ENCODE data around the gene S100A3.
"Not testable (repeated sequence)": the region's sequence is repeated elsewhere in the genome, so short reads cannot be mapped to it uniquely, and the experiment has no call there.

S100A3 gene

GRCh38 chr1:153534925-153535241 is 14.2 kb downstream of the S100A3 start:
- no peak for DNase-seq (ENCODE audit: low read depth, low spot score)

GRCh38 chr1:153534226-153534924 is 14.7 kb downstream of the S100A3 start:
- DNase-seq (ENCODE audit: low read depth, low spot score): no peak

DNA sequence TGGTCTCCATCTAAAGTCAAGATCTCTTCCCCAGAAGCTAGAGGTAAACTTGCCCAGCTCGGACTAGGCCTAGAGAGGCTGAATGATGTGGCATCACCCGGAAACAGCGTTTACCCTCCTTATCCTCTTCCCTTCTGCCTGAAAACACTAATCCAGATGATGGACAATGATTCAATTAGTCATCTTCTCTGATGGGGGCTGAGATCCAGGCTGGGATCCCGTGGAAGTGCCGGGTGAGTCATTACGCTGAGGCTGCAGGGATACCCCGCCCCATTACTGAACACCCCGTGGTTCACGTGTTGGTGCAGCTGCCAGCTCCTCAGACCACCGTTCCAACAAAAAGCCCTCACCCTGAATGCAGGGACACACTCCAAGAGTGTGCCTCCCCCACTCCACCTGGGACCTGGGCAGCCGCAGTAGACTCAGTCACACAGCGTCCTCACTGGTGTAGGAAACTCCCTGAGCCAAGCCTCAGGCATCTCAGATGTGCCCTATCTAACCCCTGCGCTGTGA is 15.3 kb downstream of the S100A3 start:
- no peak for DNase-seq (ENCODE audit: low read depth, low spot score)

GRCh38 chr1:153532769-153533599 is 16.1 kb downstream of the S100A3 start:
- peak; percentile 74 for DNase-seq (ENCODE audit: low read depth, low spot score)

GRCh38 chr1:153532181-153532580 is 16.9 kb downstream of the S100A3 start:
- DNase-seq (ENCODE audit: low read depth, low spot score): no peak

- no peak for DNase-seq (ENCODE audit: low read depth, low spot score)
Measured at GRCh38 chr1:153531638-153532037, 17.4 kb downstream of the S100A3 start.

DNA sequence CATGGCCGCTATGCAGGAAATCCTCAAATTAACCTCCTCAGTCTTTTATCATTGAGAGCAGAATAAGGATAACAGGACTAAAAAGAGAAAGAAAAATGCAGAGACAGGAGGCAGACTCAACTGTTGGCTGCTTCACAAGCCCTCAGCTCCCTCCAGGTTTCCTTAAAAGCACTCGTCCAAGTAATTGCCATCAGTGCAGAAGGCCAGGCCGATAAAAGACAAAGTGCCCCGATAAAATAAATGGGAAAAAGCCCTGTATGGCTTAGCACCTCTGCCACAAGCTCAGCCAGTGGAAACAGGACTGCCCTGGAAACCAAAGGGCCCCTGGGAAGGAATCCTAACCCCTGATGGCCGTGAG is 21.4 kb downstream of the S100A3 start:
- DNase-seq (ENCODE audit: low read depth, low spot score): no peak

GRCh38 chr1:153527023-153527682 is 21.9 kb downstream of the S100A3 start:
- no peak for DNase-seq (ENCODE audit: low read depth, low spot score)

- DNase-seq (ENCODE audit: low read depth, low spot score): no peak
Measured at GRCh38 chr1:153526132-153526543, 22.9 kb downstream of the S100A3 start.

GRCh38 chr1:153525088-153525728 is 23.9 kb downstream of the S100A3 start:
- DNase-seq (ENCODE audit: low read depth, low spot score): no peak

- not testable (repeated sequence) for DNase-seq (ENCODE audit: low read depth, low spot score)
Measured at GRCh38 chr1:153522353-153523048, 26.6 kb downstream of the S100A3 start.

- not testable (repeated sequence) for DNase-seq (ENCODE audit: low read depth, low spot score)
Measured at GRCh38 chr1:153521808-153522207, 27.2 kb downstream of the S100A3 start.

DNA sequence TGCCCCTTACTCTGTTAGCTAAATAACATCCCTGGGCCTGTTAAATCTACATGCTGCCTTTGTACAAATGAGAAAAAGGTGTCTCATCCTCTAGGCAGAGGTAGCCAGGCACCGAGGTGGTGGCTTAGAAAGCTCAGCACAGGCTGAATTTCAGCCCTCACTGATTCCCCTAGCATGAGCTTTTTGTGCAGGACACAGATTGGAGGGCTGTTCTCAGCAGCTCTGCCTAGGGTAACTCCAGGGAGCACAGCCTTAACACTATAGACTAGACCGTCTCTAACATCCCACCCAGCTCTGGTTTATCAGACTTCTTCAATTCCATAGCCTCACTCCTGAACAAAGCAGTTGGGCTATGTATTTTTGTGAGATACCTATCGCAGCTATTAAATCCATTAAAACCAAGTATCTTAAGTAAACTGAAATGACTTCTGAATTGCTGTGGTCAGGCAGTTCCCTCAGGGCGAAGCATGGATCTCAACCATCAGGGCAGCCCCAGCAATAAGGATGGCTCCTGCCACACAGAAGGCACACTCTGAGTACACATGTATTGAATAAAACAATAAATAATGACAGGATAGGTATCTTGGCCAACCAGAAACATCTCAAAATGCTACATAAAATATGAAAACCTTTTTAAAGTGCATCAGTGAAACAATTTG is 28.1 kb downstream of the S100A3 start:
- no peak for DNase-seq (ENCODE audit: low read depth, low spot score)

GRCh38 chr1:153520137-153520691 is 28.8 kb downstream of the S100A3 start:
- DNase-seq (ENCODE audit: low read depth, low spot score): not testable (repeated sequence)

DNA sequence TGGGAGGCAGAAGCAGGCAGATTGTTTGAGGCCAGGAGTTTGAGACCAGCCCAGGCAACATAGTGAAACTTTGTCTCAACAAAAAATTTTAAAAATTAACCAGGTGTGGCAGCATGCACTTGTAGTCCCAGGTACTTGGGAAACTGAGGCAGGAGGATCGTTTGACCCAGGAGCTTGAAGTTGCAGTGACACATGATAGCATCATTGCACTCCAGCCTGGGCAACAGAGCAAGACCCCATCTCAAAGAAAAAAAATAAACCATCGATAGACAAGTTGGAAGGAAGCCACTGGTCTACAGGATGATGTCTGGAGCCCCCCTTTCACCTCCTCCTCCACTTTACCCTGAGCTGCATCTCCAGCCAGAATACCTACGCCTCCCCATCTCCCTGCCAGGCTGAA is 29.8 kb downstream of the S100A3 start:
- DNase-seq (ENCODE audit: low read depth, low spot score): no peak

DNA sequence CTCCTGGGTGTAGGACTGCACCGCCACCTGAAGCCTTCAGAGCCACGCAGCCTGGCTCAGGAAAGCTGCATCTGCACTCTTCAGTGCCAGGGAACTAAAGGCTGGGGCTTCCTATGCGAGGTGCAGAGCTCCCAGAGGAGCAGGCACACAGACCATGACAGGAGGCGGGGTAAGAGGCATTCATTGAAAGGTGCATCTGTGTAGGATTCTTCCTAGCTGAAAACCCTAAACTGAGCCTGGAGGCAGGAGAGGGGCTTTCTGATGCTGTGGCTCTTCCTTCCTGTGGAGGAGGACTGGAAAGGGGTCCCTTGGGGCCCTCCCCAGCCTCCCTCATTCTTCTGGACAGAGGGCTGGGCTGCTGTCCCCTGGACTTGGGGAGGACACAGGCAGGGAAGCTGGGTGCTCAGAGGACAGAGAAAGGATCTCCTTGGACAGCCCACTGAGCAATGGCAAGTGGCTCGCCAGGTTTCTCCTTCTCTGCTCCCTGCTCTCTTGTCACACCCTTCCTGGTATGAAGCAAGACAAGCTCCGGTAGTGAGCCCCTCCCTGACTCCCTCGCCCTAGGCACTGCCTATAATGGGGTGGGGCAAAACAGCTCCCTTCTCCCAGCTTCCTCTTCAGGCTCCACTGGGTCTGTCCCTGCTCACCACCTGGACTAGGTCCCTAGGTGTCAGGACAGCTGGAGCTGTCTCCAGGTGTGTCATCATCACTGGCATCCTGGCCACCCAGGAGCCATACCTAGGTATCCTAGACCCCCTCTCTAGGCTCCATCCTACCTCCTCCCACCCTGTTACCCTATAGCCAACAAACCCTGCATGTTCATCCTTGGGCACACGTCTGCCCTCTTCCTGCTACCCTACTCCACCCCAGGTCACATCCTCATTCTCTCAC is 33.3 kb downstream of the S100A3 start:
- DNase-seq (ENCODE audit: low read depth, low spot score): no peak

- DNase-seq (ENCODE audit: low read depth, low spot score): no peak
Measured at GRCh38 chr1:153513666-153514065, 35.4 kb downstream of the S100A3 start.

GRCh38 chr1:153513023-153513422 is 36.0 kb downstream of the S100A3 start:
- DNase-seq (ENCODE audit: low read depth, low spot score): no peak

- DNase-seq (ENCODE audit: low read depth, low spot score): no peak
Measured at GRCh38 chr1:153510984-153511410, 38.1 kb downstream of the S100A3 start.
